GM19455 (cell line): Measurements from ENCODE around the gene UNC13D.
A peak's percentile ranks its signal among the peaks of the same experiment; 100 is the strongest.
"Not testable (repeated sequence)": the region's sequence is repeated elsewhere in the genome, so short reads cannot be mapped to it uniquely, and the experiment has no call there.

ENCODE experiments used
- ATAC-seq: cut with Tn5 transposase; IDR thresholded peaks from one replicate; pipeline ENCODE4 v1.9.1; 2021; ENCODE audit not compliant: unreplicated experiment

Gene UNC13D

DNA sequence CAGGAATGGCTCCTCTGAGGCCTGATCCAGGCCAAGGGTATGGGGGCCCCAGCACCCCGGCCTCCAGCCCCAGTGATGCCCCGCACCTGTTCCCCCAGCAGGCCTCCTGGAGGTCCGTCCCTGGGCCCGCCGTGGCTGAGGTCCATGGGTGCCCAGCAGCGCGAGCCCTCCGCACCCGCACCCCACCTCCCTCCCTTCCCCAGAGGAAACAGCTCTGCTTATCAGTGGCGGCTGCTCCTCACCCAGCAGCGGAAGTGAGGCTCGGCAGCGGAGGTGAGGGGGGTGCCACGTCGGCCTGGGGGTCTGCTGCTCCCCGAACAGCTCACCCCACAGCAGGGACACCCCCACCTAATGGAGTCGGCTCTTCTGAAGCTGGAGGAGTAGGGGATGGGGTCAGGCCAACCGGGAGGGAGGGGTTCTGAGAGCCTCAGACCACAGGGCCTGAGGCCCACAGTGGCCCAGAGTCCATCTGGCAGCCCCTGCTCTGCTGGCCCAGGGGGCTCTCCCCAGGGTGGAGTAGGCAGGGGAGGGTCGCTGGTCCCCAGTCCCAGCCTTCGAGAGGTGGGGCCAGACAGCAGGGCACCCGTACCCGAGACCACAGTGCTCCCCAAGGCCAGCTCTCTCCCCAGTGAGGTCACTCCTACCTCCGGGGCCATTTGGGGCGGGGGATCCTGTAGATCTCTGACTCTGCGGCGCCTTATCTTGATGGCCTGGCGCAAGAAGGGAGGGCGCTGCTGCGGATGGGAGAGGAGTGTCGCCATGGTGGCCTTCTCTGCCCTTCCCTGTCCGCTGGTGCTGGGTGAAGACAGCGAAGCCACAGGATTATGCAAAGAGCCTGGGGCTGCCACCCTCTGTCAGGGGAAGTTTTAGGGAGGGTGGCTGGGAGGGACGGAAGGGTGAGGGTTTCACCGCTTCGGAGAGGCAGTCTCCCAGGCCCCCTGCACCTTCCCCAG, at the start of gene UNC13D:
UNC13D (minus strand) TSS at position 828 of the 953 bp plus-strand sequence; CDS start at position 761, 67 bp downstream.
- peak; percentile 14 for ATAC-seq

GRCh38 chr17:75893305-75894048, 49.3 kb upstream of the UNC13D start:
- no peak for ATAC-seq

DNA sequence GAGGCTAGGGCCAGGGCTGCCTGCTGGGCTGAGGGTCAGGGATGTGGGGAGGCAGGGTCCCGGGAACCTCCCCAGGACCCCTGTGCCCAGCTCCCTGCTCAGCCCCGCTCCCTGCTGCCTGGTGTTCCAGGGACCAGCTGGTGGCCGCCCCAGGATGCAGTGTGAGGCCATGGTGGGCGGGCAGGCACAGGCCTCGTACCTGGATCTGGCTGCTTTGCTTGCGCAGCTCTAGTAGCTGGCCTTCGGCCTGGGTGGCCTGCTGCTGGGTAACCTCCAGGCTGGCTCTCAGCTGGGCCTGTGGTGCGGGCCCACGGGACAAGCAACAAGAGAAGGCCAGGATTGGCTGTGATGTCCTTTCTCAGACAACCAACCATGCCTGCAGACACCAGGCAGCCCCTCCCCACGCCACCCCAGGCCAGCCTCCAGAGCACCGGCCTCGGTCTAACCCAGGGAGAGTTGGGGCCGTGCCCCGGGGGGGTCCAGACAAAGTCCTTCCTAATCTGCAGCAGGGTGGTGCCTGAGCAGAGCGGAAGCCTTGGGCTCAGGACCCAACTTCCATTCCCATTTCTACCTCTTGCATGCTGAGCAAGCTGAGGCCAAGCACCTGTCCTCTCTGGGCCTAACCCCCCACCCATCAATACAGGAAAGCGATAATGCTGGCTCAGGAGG, 48.5 kb upstream of the UNC13D start:
- ATAC-seq, result no peak

GRCh38 chr17:75891605-75892555, 47.7 kb upstream of the UNC13D start:
- no peak for ATAC-seq

DNA sequence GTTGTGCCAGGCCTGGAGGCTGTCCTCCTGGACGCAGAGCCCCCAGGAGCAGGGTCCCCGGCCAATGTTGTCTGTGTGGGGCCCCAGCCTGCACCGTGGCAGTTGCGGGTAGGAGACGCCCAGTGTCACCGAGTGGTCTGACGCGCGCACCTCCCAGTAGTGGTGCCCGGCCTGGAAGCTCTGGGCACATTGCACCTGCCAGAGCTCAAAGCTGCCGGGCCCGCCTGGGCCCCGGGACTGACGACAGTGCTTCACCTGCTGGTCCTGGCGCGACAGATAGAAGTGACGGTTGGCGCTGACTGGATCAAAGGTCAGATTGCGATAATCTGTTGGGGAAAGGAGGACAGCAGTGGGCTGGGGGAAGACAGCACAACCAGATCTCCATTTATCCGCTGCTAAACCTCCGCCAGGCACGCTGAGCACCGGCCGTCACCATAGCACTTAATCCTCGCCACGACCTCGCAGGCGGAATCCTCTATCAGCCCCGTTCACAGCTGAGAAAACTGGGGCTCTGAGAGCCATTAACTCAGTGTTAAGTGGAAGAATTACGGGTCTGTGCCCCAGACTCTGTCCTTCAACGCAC, 46.9 kb upstream of the UNC13D start:
- ATAC-seq, result no peak

GRCh38 chr17:75889454-75889853, 45.2 kb upstream of the UNC13D start:
- no peak for ATAC-seq

DNA sequence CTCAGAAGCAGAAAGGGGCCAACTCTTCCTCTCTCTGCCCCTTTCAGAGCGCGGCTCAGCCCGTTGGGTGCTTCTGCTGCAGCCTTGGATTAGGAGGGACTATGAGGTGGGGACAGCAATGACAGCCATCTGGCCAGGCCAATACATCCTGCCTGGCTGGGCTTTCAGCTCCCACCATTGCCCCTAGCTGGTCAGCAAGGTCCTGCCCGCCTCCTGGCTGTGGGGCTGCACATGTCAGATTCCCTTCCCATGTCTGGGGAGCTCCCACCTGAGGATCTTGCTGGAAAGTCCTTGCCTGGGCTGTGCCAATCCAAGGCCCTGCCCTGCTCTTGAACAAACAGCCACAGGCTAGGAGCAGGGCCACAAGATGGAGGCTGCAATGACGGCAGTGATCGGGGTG, 44.3 kb upstream of the UNC13D start:
- no peak for ATAC-seq

- ATAC-seq, result not testable (repeated sequence)
Observed at GRCh38 chr17:75885860-75886259, 41.7 kb upstream of the UNC13D start.

GRCh38 chr17:75885431-75885830, 41.2 kb upstream of the UNC13D start:
- no peak for ATAC-seq

DNA sequence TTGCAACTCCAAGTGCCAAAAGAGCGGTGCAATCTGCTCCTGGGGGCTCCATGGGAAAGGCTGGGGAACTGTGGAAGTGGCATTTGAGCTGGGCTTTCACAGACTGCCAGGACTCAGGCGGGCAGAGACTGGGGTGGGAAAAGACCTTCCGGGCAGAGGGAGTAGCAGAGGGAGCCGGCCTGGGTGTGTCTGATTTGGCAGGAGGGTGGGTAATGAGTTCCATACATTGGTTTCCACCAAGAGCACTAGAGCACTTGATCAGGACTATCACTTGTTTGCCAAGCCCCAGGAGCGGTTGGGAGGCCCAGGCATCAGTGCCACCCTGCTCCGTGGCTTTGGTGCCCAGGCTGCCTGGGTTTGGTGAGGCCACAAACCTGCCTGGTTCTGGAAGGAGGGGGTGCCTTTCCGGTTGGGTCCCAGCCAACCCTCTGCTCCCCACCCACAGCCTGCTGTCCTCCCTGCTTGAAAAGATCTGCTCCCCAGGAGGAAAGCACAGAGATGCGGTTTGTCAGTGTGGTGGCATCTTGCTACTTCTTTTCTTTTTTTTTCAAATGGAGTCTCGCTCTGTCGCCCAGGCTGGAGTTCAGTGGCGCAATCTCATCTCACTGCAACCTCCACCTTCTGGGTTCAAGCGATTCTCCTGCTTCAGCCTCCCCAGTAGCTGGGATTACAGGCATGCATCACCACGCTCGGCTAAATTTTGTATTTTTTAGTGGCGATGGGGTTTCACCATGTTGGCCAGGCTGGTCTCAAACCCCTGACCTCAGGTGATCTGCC, 37.7 kb upstream of the UNC13D start:
- no peak for ATAC-seq

GRCh38 chr17:75880266-75880665, 36.1 kb upstream of the UNC13D start:
- no peak for ATAC-seq

DNA sequence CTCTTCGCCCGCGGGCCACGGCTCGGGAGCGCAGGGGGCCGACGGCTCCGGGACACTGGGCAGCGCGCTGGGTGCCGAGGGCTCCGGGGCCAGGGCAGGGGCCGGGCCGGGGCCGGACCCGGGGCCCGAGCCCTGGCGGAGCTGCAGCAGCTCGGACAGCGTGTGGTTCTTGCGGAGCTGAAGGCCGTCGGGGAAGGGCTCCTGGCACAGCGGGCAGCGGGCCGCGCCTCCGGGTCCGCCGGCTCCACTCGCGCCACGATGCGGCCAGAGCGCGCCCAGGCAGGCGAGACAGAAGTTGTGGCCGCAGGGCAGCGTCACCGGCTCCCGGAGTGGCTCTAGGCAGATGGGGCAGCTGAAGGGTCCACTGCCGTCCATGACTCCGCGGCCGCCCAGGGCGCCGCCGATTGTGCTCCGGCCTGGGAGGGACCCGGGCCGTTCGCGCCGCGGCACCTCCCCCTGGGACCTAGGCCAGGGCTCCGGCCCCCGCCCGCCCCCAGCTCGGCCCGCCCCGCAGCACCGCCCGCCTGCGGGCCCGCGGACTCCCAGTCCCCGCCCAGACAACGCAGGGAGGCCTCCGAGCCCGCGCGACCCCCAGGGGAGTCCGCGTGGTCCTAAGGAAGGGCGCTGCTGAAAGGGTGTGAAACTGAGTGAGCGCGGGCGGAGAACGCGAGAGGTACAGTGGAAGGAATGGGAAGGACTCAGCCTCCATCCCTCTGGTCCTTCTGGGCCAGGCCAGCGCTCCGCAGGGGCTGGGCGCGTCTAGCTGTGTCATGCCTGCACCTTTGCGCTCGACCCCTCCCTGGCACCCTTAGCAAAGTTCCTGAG, 34.2 kb upstream of the UNC13D start, which contains the start of gene TRIM47:
TRIM47 (minus strand) TSS at position 408 of the 825 bp plus-strand sequence; CDS start at position 375, 33 bp downstream.
- no peak for ATAC-seq

GRCh38 chr17:75877752-75878173, 33.6 kb upstream of the UNC13D start:
- ATAC-seq, result no peak

DNA sequence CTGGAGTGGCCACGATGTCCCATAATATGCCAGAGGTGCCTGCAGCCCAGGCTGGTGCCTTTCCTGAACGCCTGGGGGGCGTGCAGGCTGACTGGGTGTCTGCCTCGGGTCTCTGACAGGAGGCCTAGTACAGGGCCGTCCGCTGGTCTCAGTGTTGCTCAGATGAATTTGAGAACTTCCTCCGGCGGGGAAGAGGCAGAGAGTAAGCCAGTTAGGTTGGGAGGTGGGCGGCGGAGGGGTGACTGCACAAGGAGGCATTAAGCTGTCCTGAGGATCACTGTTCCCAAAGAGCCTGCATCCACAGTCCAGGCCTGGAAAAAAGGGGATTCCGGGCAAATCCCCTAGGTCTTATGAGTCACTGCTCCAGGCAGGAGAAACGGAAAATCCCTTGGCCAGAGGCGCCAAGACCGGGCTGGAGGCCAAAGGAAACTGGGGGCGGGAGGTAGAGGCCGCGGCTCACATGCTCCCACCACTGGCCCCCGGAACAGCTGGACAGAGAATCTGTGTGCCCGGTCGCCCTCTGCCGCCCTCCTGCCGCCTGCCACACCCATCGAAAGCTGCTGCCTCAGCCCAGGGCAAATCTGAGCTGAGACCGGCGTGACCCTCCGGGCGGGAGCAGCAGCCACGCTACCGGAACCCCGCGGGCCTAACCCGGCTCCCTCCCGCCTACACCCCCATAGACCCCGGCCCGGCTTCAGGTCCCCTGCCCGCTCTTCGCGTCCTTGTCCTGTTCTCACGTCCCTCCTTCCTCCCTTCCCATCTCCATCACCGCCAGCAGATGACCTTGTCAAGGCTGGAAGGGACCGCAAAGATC, 32.9 kb upstream of the UNC13D start:
- ATAC-seq, result no peak

- no peak for ATAC-seq
Observed at GRCh38 chr17:75876190-75876937, 32.2 kb upstream of the UNC13D start.

DNA sequence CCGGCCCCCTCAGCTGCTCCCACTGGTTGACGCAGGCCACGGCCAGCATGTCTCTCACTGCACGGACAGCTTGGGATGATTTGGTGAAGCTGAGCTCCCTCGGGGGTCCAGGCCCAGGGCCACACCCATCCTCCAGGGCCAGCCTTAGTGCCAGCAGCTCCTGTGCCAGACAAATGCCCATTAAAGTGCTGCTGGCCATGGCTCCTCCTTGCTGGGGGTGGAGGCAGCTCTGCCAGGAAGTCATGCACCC, 31.7 kb upstream of the UNC13D start:
- ATAC-seq, result no peak
